ENCODE data around the gene MTHFD1.

GRCh38 chr14:64463195-64463594, 75.0 kb downstream of the MTHFD1 start:
- TF ChIP-seq EZH2phosphoT487 (IDR thresholded peaks at IDR 0.05; ENCODE audit: borderline replicate concordance) (no peak), EZH2 (IDR thresholded peaks at IDR 0.05) (no peak)
